Calu3 (cell line): ENCODE results near the gene GPC2. TPM values are rescaled to one million over a fixed set of nuclear protein-coding genes. Genes with fewer than 3 reads are reported as not detected.

Experiments used
- BruUV-seq: library from RNA; stranded (reverse); fragments of 400-500 nt; replicated peaks from 2 replicates; lab custom pipeline; 2021; lab: Mats Ljungman, UMichigan
- CTCF ChIA-PET: fragments of 300-600 bp; sonication (Branson Sonifier 250); formaldehyde crosslinking; loops from one replicate; lab custom pipeline; 2022; ENCODE audit warnings: antibody characterized with exemption; lab: Charles Lee
- DNase-seq: peaks from one replicate; pipeline ENCODE4 v3.0.0; 2022
- H3K27ac Mint-ChIP-seq: one replicate; pipeline ENCODE4 v1.8.0; 2022; ENCODE audit warnings: mixed read lengths; ENCODE audit not compliant: unreplicated experiment
- H3K27me3 Mint-ChIP-seq: one replicate; pipeline ENCODE4 v1.8.0; 2022; ENCODE audit warnings: mixed read lengths; ENCODE audit not compliant: unreplicated experiment
- H3K36me3 Mint-ChIP-seq: one replicate; pipeline ENCODE4 v1.8.0; 2022; ENCODE audit warnings: mild to moderate bottlenecking, moderate library complexity, mixed read lengths; ENCODE audit not compliant: insufficient read depth, unreplicated experiment
- H3K4me1 Mint-ChIP-seq: one replicate; pipeline ENCODE4 v1.8.0; 2022; ENCODE audit warnings: mild to moderate bottlenecking, low read depth, mixed read lengths; ENCODE audit not compliant: unreplicated experiment
- H3K4me3 Mint-ChIP-seq: one replicate; pipeline ENCODE4 v1.8.0; 2022; ENCODE audit warnings: mild to moderate bottlenecking, low read depth, moderate library complexity, mixed read lengths; ENCODE audit not compliant: unreplicated experiment
- H3K9me3 Mint-ChIP-seq: one replicate; pipeline ENCODE4 v1.8.0; 2022; ENCODE audit warnings: low read depth, mixed read lengths; ENCODE audit not compliant: unreplicated experiment
- intact Hi-C: fragments of 100-400 bp; cut with micrococcal nuclease; formaldehyde crosslinking; loops from one replicate; pipeline ENCODE4 v1.10.0; 2022; ENCODE audit not compliant: unreplicated experiment
- total RNA-seq: library from RNA; stranded (reverse); gene quantifications from 2 replicates; pipeline ENCODE4 v1.2.3, GENCODE V29; 2022
- TF ChIP-seq, protein P1 (sequence below): fragments of 200-600 bp; IDR thresholded peaks from one replicate; pipeline ENCODE4 v1.8.0; 2022; ENCODE audit warnings: antibody characterized with exemption; ENCODE audit not compliant: unreplicated experiment

GPC2 gene
- total RNA-seq, 1 experiment from 2014 or later = 3.2 TPM

DNA sequence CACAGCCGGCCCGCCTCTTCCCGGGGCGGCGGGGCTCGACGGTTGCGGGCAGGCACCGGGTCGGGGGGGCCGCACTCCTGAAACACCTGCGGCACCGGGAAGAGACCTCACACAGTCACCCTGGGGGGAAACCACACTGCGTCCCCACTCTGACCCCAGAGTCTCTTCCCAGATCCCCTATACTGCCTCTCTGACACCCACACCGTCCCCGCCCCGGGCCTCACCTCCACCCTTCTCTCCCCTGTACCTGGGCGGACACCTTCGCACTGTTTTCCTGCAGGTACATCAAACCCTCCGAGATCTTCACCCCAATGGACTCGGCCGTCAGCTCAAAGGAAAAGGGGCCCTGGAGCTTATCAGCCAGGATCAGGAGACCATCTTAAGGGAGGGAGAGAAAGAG lies 5.3 kb downstream of the GPC2 start:
- Mint-ChIP-seq H3K27me3 (peaks cover 77% of the 10 kb centered on the region), H3K9me3 (no peaks in the 10 kb centered on the region), H3K36me3 (peaks cover 13% of the 10 kb centered on the region), H3K4me1 (peaks cover 32% of the 10 kb centered on the region), H3K27ac (no peak overlapping the region), H3K4me3 (peak overlapping the region; percentile 35)
- no peak for DNase-seq
- intact Hi-C loops = no loop called here
- CTCF ChIA-PET = interaction anchor here (0.6 kb wide), 1 partner anchor 159 kb away, joined by 4 read pairs; no protein-coding TSS in a partner anchor
- no TSS peak for BruUV-seq
- TF ChIP-seq, protein P1, sequence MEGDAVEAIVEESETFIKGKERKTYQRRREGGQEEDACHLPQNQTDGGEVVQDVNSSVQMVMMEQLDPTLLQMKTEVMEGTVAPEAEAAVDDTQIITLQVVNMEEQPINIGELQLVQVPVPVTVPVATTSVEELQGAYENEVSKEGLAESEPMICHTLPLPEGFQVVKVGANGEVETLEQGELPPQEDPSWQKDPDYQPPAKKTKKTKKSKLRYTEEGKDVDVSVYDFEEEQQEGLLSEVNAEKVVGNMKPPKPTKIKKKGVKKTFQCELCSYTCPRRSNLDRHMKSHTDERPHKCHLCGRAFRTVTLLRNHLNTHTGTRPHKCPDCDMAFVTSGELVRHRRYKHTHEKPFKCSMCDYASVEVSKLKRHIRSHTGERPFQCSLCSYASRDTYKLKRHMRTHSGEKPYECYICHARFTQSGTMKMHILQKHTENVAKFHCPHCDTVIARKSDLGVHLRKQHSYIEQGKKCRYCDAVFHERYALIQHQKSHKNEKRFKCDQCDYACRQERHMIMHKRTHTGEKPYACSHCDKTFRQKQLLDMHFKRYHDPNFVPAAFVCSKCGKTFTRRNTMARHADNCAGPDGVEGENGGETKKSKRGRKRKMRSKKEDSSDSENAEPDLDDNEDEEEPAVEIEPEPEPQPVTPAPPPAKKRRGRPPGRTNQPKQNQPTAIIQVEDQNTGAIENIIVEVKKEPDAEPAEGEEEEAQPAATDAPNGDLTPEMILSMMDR = no peak

DNA sequence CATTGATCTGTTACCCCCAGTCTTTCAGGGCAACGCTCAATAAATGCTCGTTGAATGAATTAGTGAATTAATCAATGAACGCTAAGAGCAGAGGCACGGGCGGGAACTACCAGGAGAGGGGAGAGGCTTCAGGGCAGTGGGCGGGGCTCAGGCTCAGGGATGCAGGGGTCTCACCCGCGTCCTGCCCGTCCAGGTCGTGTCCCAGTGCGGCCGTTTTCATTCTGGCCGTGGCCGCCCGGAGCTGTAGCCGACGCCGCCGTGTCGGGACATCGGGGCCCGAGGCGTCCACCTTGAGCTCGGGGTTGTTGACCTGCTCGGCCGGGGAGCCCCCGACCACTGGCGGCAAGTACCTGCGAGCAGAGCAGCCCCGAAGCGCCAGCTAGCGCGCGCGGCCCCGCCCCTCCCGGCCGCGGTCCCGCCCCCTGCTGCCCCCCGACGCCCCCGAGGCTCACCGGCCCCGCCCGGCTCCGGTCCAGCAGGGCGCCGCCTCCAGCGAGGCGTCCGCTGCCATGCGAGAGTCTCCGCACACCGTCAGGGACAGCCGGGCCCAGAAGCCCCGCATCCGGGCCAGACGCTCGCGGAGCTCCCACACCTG lies 6.0 kb downstream of the GPC2 start:
- peaks cover 13% of the 10 kb centered on the region for H3K36me3 Mint-ChIP-seq
- CTCF ChIA-PET = interaction anchor here (0.6 kb wide), 1 partner anchor 160 kb away, joined by 4 read pairs; no protein-coding TSS in a partner anchor
- H3K9me3 Mint-ChIP-seq = no peaks in the 10 kb centered on the region
- DNase-seq = no peak
- TF ChIP-seq, protein P1 = no peak
- H3K27me3 Mint-ChIP-seq = peaks cover 77% of the 10 kb centered on the region
- H3K27ac Mint-ChIP-seq = no peak overlapping the region
- intact Hi-C loops = no loop called here
- peaks cover 27% of the 10 kb centered on the region for H3K4me1 Mint-ChIP-seq
- BruUV-seq = no TSS peak
- H3K4me3 Mint-ChIP-seq = peak overlapping the region; percentile 61

DNA sequence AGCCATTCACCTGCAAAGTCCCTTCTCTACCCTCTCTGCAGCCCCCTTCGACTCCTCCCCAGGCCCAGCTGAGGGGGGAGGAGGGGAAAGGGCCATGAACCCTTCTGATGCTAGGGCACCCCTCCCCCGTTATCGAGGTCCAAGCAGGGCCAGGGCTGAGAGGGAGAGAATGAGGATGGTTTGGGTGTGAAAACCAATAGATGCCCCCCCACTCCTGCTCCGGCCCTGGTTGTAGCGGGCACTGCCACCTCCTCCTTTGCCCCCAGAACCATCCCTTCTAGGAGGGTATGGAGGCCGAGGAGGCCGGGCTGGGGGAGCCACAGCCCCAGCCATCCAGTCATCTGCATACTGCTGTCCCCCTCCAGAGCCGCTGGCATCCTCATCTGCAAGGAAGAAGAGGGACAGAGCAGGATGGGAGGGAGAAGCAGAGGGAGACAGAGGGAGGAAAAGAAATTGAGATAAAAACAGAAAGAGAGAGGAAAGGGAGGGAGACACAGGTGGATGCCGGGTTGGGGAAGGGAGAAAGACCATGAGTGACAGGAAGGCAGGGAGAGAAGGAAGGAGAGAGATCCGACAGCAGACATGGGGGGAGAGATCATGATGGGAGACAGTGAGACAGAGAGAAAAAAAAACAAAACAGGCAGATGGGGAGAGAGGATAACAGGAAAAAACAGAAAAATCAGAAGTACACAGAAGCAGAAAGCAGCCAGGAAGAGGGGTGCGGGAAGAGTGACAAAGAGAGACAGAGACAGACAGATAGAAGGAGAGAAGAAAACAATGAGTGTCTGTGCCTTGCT lies 6.9 kb downstream of the GPC2 start:
- H3K9me3 Mint-ChIP-seq = no peaks in the 10 kb centered on the region
- H3K4me1 Mint-ChIP-seq = peaks cover 27% of the 10 kb centered on the region
- peaks cover 77% of the 10 kb centered on the region for H3K27me3 Mint-ChIP-seq
- peaks cover 13% of the 10 kb centered on the region for H3K36me3 Mint-ChIP-seq
- H3K4me3 Mint-ChIP-seq = peak overlapping the region; percentile 61
- TF ChIP-seq, protein P1 = no peak
- BruUV-seq = no TSS peak
- H3K27ac Mint-ChIP-seq = no peak overlapping the region
- intact Hi-C loops = no loop called here
- CTCF ChIA-PET = no interaction called here
- no peak for DNase-seq

DNA sequence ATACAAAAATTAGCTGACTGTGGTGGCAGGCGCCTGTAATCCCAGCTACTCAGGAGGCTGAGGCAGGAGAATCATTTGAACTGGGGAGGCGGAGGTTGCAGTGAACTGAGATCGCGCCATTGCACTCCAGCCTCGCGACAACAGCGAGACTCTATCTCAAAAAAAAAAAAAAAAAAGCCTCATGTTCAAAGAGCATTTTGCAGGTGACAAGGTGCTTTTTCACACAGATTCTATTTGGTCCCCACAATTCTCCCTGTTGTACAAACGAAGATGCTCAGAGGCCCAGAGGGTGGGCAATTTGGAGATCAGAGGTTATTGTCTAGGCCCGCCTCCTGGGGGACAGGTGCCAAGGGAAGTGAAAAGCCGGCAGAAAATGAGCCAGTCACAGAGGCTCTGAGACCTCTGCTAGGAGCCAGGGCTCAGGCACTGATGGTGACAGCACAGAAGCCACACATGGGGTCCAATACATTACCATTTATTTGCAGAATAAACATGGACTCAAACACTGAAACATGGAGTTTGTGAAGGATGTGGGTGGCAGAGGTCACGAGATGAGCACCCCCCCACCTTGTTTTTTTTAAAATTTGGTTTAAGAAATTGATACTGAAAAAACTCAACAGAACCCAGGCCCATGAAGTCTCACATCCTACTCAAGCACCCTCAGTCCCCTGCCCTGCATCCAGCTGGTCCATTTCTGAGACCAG lies 7.9 kb downstream of the GPC2 start:
- TF ChIP-seq, protein P1 = no peak
- Mint-ChIP-seq H3K27ac (no peak overlapping the region), H3K9me3 (no peaks in the 10 kb centered on the region), H3K4me3 (no peak overlapping the region), H3K36me3 (peaks cover 13% of the 10 kb centered on the region), H3K4me1 (peaks cover 27% of the 10 kb centered on the region), H3K27me3 (peaks cover 68% of the 10 kb centered on the region)
- intact Hi-C loops = no loop called here
- CTCF ChIA-PET = no interaction called here
- no TSS peak for BruUV-seq
- no peak for DNase-seq
